GM18519 (cell line): ENCODE measurements around the gene CTAGE6.
"Not testable (repeated sequence)": the region's sequence is repeated elsewhere in the genome, so short reads cannot be mapped to it uniquely, and the experiment has no call there.

Source experiments
- ATAC-seq: cut with Tn5 transposase; IDR thresholded peaks from one replicate; pipeline ENCODE4 v1.9.1; 2021; ENCODE audit warnings: mild to moderate bottlenecking, moderate library complexity; ENCODE audit not compliant: unreplicated experiment, low FRiP score

The CTAGE6 gene

GRCh38 chr7:143715543-143716193 lies 41.8 kb downstream of the CTAGE6 start:
- ATAC-seq: not testable (repeated sequence)

GRCh38 chr7:143714581-143715454 lies 42.7 kb downstream of the CTAGE6 start:
- ATAC-seq: not testable (repeated sequence)

- ATAC-seq: not testable (repeated sequence)
Measured at GRCh38 chr7:143712381-143712780, 45.1 kb downstream of the CTAGE6 start.

GRCh38 chr7:143711727-143712324 lies 45.7 kb downstream of the CTAGE6 start:
- not testable (repeated sequence) for ATAC-seq

GRCh38 chr7:143709895-143710294 lies 47.6 kb downstream of the CTAGE6 start:
- ATAC-seq: not testable (repeated sequence)
